Spleen (tissue), 7 donors: ENCODE results near the gene ATXN10.

Experiments
- POLR2A ChIP-seq, 3 donors: fragments of 450-650 bp; IDR thresholded peaks; one replicate each; pipeline ENCODE4 v1.5.1; 2017; ENCODE audit warnings: antibody characterized with exemption in 3 of 3, mild to moderate bottlenecking in 1 of 3
- POLR2AphosphoS5 ChIP-seq, 3 donors: sonication (generic); formaldehyde crosslinking; IDR thresholded peaks; one replicate each; pipeline ENCODE4 v1.5.1; 2017; ENCODE audit warnings: antibody characterized with exemption in 3 of 3
- TF ChIP-seq, protein P1 (sequence below), 11 experiments: fragments of 200-600 bp in 7 of 11; fragments of 450-650 bp in 4 of 11; sonication (generic) in 4 of 11; IDR thresholded peaks in 8 of 11; conservative IDR thresholded peaks in 3 of 11; 1 replicate in 7 of 11; 2 replicates in 4 of 11; pipeline versions ENCODE4 v1.4.0 to v1.8.0; 2016 to 2021; ENCODE audit warnings: antibody characterized with exemption in 11 of 11, inconsistent platforms in 4 of 11, mild to moderate bottlenecking in 1 of 11
- donor health status: DM: no; HTN: no; CAD: no; lungs with moderate emphysema.
- donor health status: DM: no; HTN: no; CAD: no.
- donor health status: DM: no; HTN: no; CAD: no.

DNA sequence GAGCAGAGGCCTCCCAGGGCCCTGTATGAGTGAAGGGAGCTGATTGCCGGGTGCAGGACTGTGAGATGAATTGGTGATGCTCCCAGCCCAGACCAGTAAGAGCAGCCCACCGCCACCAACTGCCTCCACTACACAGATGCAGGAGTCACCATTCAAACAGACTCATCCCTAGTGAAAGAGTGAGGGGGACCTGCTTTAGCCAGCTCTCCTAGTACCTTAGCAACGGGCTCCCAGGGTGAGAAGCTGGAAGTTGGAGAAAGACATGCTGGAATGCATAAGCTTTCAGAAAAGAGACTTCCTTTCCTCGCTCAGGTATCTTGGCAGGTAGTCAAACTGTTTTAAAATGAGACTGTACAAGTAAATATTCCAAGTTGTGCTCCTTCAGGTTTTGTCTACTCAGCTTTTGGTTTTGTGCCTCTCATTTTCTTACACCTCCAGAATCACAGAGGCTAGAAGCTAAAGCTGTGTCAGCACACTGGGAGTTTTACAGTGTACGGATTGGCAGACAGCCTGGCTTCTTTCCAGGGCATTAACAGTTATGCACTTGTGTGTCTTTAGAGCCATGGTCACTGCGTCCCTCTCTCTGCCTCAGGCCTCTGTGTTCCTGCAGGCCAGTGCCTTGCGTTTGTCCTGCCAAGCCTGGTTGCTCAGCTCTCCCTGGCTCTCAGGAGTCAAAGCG, 146.2 kb downstream of the ATXN10 start:
- TF ChIP-seq, protein P1, sequence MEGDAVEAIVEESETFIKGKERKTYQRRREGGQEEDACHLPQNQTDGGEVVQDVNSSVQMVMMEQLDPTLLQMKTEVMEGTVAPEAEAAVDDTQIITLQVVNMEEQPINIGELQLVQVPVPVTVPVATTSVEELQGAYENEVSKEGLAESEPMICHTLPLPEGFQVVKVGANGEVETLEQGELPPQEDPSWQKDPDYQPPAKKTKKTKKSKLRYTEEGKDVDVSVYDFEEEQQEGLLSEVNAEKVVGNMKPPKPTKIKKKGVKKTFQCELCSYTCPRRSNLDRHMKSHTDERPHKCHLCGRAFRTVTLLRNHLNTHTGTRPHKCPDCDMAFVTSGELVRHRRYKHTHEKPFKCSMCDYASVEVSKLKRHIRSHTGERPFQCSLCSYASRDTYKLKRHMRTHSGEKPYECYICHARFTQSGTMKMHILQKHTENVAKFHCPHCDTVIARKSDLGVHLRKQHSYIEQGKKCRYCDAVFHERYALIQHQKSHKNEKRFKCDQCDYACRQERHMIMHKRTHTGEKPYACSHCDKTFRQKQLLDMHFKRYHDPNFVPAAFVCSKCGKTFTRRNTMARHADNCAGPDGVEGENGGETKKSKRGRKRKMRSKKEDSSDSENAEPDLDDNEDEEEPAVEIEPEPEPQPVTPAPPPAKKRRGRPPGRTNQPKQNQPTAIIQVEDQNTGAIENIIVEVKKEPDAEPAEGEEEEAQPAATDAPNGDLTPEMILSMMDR (IDR thresholded peaks at IDR 0.05 in 8 of 11, conservative IDR thresholded peaks at IDR 0.05 in 3 of 11), result no peak
- TF ChIP-seq POLR2A (IDR thresholded peaks at IDR 0.05) (no peak), POLR2AphosphoS5 (IDR thresholded peaks at IDR 0.05) (no peak)
